WTC11 (cell line): ENCODE measurements around the gene ARHGAP28. TPM values are rescaled to one million over a fixed set of nuclear protein-coding genes. Genes with fewer than 3 reads are reported as not detected.

ENCODE experiments used
- ATAC-seq: fragments of 200-7000 bp; cut with Tn5 transposase; 2 replicates; pipeline ENCODE4 v1.10.0; 2021; ENCODE audit warnings: mild to moderate bottlenecking, moderate library complexity
- CTCF ChIA-PET: fragments of 300-600 bp; sonication (Branson Sonifier 250); formaldehyde crosslinking; loops from one replicate; lab custom pipeline; 2021; ENCODE audit warnings: antibody characterized with exemption; lab: Charles Lee
- POLR2A ChIA-PET: fragments of 350-600 bp; sonication (Branson Sonifier 250); formaldehyde crosslinking; loops from one replicate; lab custom pipeline; 2021; ENCODE audit warnings: antibody characterized with exemption; lab: Charles Lee
- DNase-seq: peaks from one replicate; pipeline ENCODE4 v3.0.0; 2021; ENCODE audit warnings: low spot score
- H3K27ac Mint-ChIP-seq: 2 replicates; pipeline ENCODE4 v1.8.0; 2021; ENCODE audit warnings: mixed read lengths
- H3K27me3 Mint-ChIP-seq: 2 replicates; pipeline ENCODE4 v1.8.0; 2021; ENCODE audit warnings: low read depth, mild to moderate bottlenecking, moderate library complexity, mixed read lengths
- H3K36me3 Mint-ChIP-seq: 2 replicates; pipeline ENCODE4 v1.8.0; 2021; ENCODE audit warnings: mixed read lengths
- H3K4me1 Mint-ChIP-seq: 2 replicates; pipeline ENCODE4 v1.8.0; 2022; ENCODE audit warnings: mixed read lengths
- H3K4me3 Mint-ChIP-seq: 2 replicates; pipeline ENCODE4 v1.8.0; 2021; ENCODE audit warnings: mild to moderate bottlenecking, moderate library complexity, mixed read lengths
- H3K9me3 Mint-ChIP-seq: 2 replicates; pipeline ENCODE4 v1.8.0; 2021; ENCODE audit warnings: mixed read lengths
- HMGXB4 ChIP-seq: sonication (generic); formaldehyde crosslinking; IDR thresholded peaks from 2 replicates; pipeline ENCODE4 v1.8.1; 2023; ENCODE audit warnings: mild to moderate bottlenecking, moderate library complexity, missing genetic modification reagents
- IRF1 ChIP-seq: sonication (generic); formaldehyde crosslinking; IDR thresholded peaks from 2 replicates; pipeline ENCODE4 v1.8.0; 2023; ENCODE audit warnings: missing genetic modification reagents
- MYBL2 ChIP-seq: sonication (generic); formaldehyde crosslinking; IDR thresholded peaks from 2 replicates; pipeline ENCODE4 v1.8.1; 2023; ENCODE audit warnings: mild to moderate bottlenecking, moderate library complexity, missing genetic modification reagents
- NFE2L1 ChIP-seq: sonication (generic); formaldehyde crosslinking; IDR thresholded peaks from 2 replicates; pipeline ENCODE4 v1.8.1; 2023; ENCODE audit warnings: missing genetic modification reagents
- SOX15 ChIP-seq: fragments of 250-450 bp; sonication (Bioruptor Pico); IDR thresholded peaks from 2 replicates; pipeline ENCODE4 v1.9.0; 2021; ENCODE audit warnings: mild to moderate bottlenecking
- TEAD4 ChIP-seq: sonication (generic); formaldehyde crosslinking; IDR thresholded peaks from 2 replicates; pipeline ENCODE4 v1.8.0; 2022; ENCODE audit warnings: mild to moderate bottlenecking, missing genetic modification reagents
- ZBTB21 ChIP-seq: sonication (generic); formaldehyde crosslinking; IDR thresholded peaks from 2 replicates; pipeline ENCODE4 v1.8.1; 2023; ENCODE audit warnings: mild to moderate bottlenecking, missing genetic modification reagents, borderline replicate concordance
- ZNF232 ChIP-seq: sonication (generic); formaldehyde crosslinking; IDR thresholded peaks from 2 replicates; pipeline ENCODE4 v1.8.0; 2022; ENCODE audit warnings: mild to moderate bottlenecking, missing genetic modification reagents
- ZNF425 ChIP-seq: fragments of 250-450 bp; sonication (Bioruptor Pico); conservative IDR thresholded peaks from 2 replicates; pipeline ENCODE4 v1.9.0; 2021; ENCODE audit warnings: mild to moderate bottlenecking
- ZNF512 ChIP-seq: sonication (generic); formaldehyde crosslinking; IDR thresholded peaks from 2 replicates; pipeline ENCODE4 v1.8.1; 2022; ENCODE audit warnings: missing genetic modification reagents, borderline replicate concordance
- ZNF532 ChIP-seq: fragments of 250-450 bp; sonication (Bioruptor Pico); IDR thresholded peaks from 2 replicates; pipeline ENCODE4 v1.9.0; 2021; ENCODE audit warnings: mild to moderate bottlenecking, borderline replicate concordance
- total RNA-seq: library from RNA; stranded (reverse); gene quantifications from 3 replicates; pipeline ENCODE4 v1.2.3, GENCODE V29; 2021
- TF ChIP-seq, protein P1 (sequence below): sonication (generic); formaldehyde crosslinking; IDR thresholded peaks from 2 replicates; pipeline ENCODE4 v1.8.0; 2022; ENCODE audit warnings: mild to moderate bottlenecking, missing genetic modification reagents
- TF ChIP-seq, protein P2 (sequence below): sonication (generic); formaldehyde crosslinking; IDR thresholded peaks from 2 replicates; pipeline ENCODE4 v1.8.0; 2022; ENCODE audit warnings: missing genetic modification reagents

The ARHGAP28 gene
- total RNA-seq, 1 experiment from 2014 or later = 14.8 TPM

DNA sequence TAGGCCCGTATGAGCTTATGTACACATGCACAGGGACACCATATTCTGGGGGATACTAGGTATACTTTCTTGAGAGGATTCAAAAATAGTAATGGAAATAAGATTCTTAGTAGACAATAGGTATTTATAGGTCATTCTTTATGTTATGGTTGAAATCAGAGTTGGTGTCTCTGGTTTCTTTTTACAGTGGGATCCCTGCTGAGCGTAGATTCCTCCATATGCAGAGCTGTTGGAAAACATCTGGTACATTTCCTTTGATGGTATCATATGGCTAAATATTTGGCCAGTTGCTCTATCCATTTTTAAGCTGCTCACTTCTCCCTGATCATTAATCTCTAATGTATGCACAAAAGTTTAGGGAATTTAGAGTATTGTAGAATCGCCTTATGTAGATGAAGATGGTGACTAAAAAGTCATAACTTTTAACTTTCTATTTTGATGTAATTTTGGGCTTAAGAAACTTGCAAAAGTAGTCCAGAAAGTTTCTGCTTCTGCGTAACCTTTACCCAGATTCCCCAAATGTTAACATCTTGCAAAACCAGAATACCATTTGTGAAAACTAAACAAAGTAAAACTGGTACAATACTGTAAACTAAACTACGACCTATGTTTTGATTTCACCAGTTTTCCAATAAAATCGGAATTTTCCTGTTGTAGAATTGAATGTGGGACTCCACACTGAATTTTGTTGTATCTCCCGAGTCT lies 5.4 kb downstream of the ARHGAP28 start:
- H3K4me3 Mint-ChIP-seq = no peak overlapping the region; the same call in 1 of the 2 replicates
- no peak for DNase-seq
- no peaks in the 10 kb centered on the region for H3K36me3 Mint-ChIP-seq
- no peak for TF ChIP-seq ZNF232 (CRISPR knock-in tag)
- no peak for TF ChIP-seq ZBTB21
- no peak for TF ChIP-seq ZNF512 (CRISPR knock-in tag)
- no peak for TF ChIP-seq NFE2L1
- TF ChIP-seq, protein P1, sequence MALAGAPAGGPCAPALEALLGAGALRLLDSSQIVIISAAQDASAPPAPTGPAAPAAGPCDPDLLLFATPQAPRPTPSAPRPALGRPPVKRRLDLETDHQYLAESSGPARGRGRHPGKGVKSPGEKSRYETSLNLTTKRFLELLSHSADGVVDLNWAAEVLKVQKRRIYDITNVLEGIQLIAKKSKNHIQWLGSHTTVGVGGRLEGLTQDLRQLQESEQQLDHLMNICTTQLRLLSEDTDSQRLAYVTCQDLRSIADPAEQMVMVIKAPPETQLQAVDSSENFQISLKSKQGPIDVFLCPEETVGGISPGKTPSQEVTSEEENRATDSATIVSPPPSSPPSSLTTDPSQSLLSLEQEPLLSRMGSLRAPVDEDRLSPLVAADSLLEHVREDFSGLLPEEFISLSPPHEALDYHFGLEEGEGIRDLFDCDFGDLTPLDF (CRISPR knock-in tag) = no peak
- no peak for TF ChIP-seq ZNF425 (CRISPR knock-in tag)
- TF ChIP-seq SOX15 = no peak
- TF ChIP-seq MYBL2 (CRISPR knock-in tag) = no peak
- no peak for TF ChIP-seq TEAD4 (CRISPR knock-in tag)
- no peak for TF ChIP-seq ZNF532
- no peak for TF ChIP-seq HMGXB4 (CRISPR knock-in tag)
- peaks cover 73% of the 10 kb centered on the region for H3K4me1 Mint-ChIP-seq
- POLR2A ChIA-PET = no interaction called here
- no peak for ATAC-seq
- CTCF ChIA-PET = interaction anchor here (1.1 to 1.3 kb wide), 2 partner anchors 49 to 144 kb away, joined by 3 read pairs; no protein-coding TSS in a partner anchor
- H3K27ac Mint-ChIP-seq = peak overlapping the region; percentile 63
- no peaks in the 10 kb centered on the region for H3K9me3 Mint-ChIP-seq
- no peaks in the 10 kb centered on the region for H3K27me3 Mint-ChIP-seq

DNA sequence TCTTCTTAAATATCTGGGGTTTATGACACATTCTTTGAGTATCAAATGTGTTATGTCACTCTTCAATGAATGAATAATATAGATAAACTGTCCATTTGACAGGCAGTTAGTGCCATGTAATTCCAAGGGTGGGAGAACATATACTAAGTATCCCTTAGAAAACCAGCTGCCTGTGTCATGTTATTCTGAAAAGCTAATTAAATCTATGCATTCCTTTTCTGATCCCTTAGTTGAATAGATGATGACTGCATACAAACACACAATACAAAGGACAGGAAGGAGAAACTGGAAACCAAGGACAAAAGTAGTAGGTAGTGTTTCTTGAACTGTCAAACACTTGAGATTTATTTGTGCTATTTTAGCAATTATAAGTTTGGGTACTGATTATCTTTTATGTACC lies 8.3 kb downstream of the ARHGAP28 start:
- TF ChIP-seq IRF1 (no peak), NFE2L1 (no peak), TEAD4 (CRISPR knock-in tag) (no peak)
- TF ChIP-seq, protein P2, sequence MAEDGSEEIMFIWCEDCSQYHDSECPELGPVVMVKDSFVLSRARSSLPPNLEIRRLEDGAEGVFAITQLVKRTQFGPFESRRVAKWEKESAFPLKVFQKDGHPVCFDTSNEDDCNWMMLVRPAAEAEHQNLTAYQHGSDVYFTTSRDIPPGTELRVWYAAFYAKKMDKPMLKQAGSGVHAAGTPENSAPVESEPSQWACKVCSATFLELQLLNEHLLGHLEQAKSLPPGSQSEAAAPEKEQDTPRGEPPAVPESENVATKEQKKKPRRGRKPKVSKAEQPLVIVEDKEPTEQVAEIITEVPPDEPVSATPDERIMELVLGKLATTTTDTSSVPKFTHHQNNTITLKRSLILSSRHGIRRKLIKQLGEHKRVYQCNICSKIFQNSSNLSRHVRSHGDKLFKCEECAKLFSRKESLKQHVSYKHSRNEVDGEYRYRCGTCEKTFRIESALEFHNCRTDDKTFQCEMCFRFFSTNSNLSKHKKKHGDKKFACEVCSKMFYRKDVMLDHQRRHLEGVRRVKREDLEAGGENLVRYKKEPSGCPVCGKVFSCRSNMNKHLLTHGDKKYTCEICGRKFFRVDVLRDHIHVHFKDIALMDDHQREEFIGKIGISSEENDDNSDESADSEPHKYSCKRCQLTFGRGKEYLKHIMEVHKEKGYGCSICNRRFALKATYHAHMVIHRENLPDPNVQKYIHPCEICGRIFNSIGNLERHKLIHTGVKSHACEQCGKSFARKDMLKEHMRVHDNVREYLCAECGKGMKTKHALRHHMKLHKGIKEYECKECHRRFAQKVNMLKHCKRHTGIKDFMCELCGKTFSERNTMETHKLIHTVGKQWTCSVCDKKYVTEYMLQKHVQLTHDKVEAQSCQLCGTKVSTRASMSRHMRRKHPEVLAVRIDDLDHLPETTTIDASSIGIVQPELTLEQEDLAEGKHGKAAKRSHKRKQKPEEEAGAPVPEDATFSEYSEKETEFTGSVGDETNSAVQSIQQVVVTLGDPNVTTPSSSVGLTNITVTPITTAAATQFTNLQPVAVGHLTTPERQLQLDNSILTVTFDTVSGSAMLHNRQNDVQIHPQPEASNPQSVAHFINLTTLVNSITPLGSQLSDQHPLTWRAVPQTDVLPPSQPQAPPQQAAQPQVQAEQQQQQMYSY = no peak
- TF ChIP-seq, all 79 proteins: peak for 0
- DNase-seq (no peak), ATAC-seq (no peak)
- H3K27ac Mint-ChIP-seq = no peak overlapping the region
- H3K36me3 Mint-ChIP-seq = 0 out of 2 replicates have a peak, but pooled peaks cover 2% of the 10 kb centered on the region
- CTCF ChIA-PET = no interaction called here
- no peaks in the 10 kb centered on the region for H3K27me3 Mint-ChIP-seq
- POLR2A ChIA-PET = no interaction called here
- peaks cover 68% of the 10 kb centered on the region for H3K4me1 Mint-ChIP-seq
- no peak overlapping the region for H3K4me3 Mint-ChIP-seq
- H3K9me3 Mint-ChIP-seq = no peaks in the 10 kb centered on the region
